Gastroesophageal sphincter (tissue), 3 donors: Measurements from ENCODE around the gene MRPS23.

Source experiments
- CTCF ChIP-seq, 4 experiments: fragments of 200-600 bp in 2 of 4; fragments of 450-650 bp in 2 of 4; sonication (generic) in 1 of 4; IDR thresholded peaks; one replicate each; pipeline ENCODE4 v1.5.1; 2017 to 2019; ENCODE audit warnings: antibody characterized with exemption in 4 of 4, mild to moderate bottlenecking in 2 of 4, moderate library complexity in 2 of 4
- POLR2A ChIP-seq, 2 donors: fragments of 450-650 bp; IDR thresholded peaks; one replicate each; pipeline ENCODE4 v1.6.1; 2017; ENCODE audit warnings: antibody characterized with exemption in 2 of 2, mild to moderate bottlenecking in 2 of 2, moderate library complexity in 1 of 2
- POLR2AphosphoS5 ChIP-seq: sonication (generic); formaldehyde crosslinking; IDR thresholded peaks from one replicate; pipeline ENCODE4 v1.6.1; 2017; ENCODE audit warnings: antibody characterized with exemption

- no peak for TF ChIP-seq POLR2AphosphoS5
- TF ChIP-seq CTCF (IDR thresholded peaks at IDR 0.05), result no peak
- no peak for TF ChIP-seq POLR2A (IDR thresholded peaks at IDR 0.05)
Measured at GRCh38 chr17:57819285-57819684, 30.6 kb downstream of the MRPS23 start.
